Measurements from ENCODE around the gene SLC6A12. TPM values are rescaled to one million over a fixed set of nuclear protein-coding genes. Genes with fewer than 3 reads are reported as not detected.

SLC6A12 gene
- total and polyA plus RNA-seq, 4 experiments from 2014 or later = 0.33 to 0.49 TPM; not detected in 2

DNA sequence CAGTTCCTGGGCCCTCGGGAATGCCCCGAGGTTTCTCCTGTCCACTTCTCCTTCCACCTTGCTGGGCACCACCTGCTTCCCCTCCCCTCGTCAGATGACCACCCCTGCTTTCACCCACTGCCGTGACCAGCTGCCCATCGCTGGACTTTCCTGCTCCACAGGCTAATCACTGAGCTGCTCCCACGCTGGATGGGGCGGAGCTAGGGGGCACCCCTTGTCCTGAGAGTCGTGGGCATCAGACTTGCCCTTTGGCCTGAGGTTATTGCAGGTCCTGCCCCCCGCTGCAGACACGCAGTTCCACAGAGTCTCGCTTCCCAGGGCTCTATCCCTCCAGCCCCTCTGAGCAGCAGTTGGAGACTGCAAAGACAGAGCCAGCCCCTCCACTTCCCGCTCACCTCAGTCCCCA is 427 bp downstream of the SLC6A12 start:
- H3K36me3 Mint-ChIP-seq = no peaks in the 10 kb centered on the region
- ChIA-PET CTCF (ENCODE audit: partially characterized antibody) (no interaction called here), POLR2A (ENCODE audit: partially characterized antibody) (no interaction called here)
- H3K9me3 Mint-ChIP-seq = peaks cover 0 to 1% (median 0%) of the 10 kb centered on the region in 8 donors
- H3K4me1 Mint-ChIP-seq = no peaks in the 10 kb centered on the region
- H3K4me3 ChIP-seq (ENCODE audit: low read length in 2 of 2) = no peak overlapping the region
- H3K9me3 ChIP-seq (ENCODE audit: control insufficient read depth in 1 of 2, low read length in 2 of 2) = no peaks in the 10 kb centered on the region
- no peaks in the 10 kb centered on the region for H3K27me3 ChIP-seq (ENCODE audit: insufficient read depth, low read length)
- H3K4me1 ChIP-seq (ENCODE audit: insufficient read depth, low read length) = no peaks in the 10 kb centered on the region
- no peak overlapping the region for H3K27ac Mint-ChIP-seq
- DNase-seq = no peak
- intact Hi-C loops (cut with micrococcal nuclease) = no loop called here
- no peak overlapping the region for H3K27ac ChIP-seq (ENCODE audit: low read depth, low read length)
- no peak overlapping the region for H3K4me3 Mint-ChIP-seq
- no peaks in the 10 kb centered on the region for H3K36me3 ChIP-seq (ENCODE audit: insufficient read depth, low read length)
- peaks cover 37 to 51% of the 10 kb centered on the region in 2 donors for H3K27me3 Mint-ChIP-seq

DNA sequence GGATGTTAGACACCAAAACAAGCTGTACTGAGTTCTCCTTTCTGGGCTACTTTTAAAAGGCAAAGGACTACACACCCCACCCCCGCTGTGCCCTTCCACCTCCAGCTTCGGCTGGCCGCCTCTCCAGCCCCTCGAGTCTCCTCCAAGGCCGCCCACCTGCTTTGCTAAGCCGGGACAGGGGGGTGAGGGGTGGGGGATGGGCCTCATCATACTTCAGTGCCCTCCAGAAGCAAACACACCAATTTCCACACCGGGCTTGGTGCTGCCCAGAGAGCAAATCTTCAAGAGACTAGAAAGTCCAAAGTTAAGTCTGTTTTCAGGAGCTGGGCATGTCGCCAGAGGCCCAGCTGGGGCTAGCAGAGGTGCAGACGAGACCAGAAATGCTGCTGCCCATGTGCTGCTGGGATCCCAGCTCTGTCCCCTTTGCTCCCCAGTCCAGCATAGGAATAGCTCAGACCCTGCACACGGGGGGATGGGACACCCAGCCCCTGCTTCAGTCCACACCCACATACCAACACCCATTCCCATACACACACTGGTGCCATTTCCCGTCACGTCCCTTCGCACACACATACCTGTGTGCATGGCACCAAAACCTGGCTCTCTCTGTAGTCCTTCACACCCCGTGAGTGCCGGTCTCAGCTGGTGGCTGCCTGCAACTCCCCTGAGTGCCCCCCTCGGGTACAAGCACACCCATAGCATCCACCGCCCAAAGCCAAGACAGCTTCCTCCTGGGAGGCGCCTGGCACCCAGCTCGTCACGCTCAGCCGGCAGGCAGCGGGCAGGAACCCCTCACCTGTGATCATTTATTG is 1.0 kb downstream of the SLC6A12 start:
- ChIA-PET CTCF (ENCODE audit: partially characterized antibody) (no interaction called here), POLR2A (ENCODE audit: partially characterized antibody) (no interaction called here)
- DNase-seq = no peak
- Mint-ChIP-seq H3K27ac (no peak overlapping the region), H3K9me3 (peaks cover 0 to 1% (median 0%) of the 10 kb centered on the region in 8 donors), H3K4me3 (no peak overlapping the region), H3K4me1 (no peaks in the 10 kb centered on the region), H3K27me3 (peaks cover 37 to 56% of the 10 kb centered on the region in 2 donors), H3K36me3 (no peaks in the 10 kb centered on the region)
- Histone ChIP-seq H3K9me3 (ENCODE audit: control insufficient read depth in 1 of 2, low read length in 2 of 2) (no peaks in the 10 kb centered on the region), H3K4me3 (ENCODE audit: low read length in 2 of 2) (no peak overlapping the region), H3K36me3 (ENCODE audit: insufficient read depth, low read length) (no peaks in the 10 kb centered on the region), H3K4me1 (ENCODE audit: insufficient read depth, low read length) (no peaks in the 10 kb centered on the region), H3K27me3 (ENCODE audit: insufficient read depth, low read length) (no peaks in the 10 kb centered on the region), H3K27ac (ENCODE audit: low read depth, low read length) (no peak overlapping the region)
- intact Hi-C loops (cut with micrococcal nuclease) = no loop called here

DNA sequence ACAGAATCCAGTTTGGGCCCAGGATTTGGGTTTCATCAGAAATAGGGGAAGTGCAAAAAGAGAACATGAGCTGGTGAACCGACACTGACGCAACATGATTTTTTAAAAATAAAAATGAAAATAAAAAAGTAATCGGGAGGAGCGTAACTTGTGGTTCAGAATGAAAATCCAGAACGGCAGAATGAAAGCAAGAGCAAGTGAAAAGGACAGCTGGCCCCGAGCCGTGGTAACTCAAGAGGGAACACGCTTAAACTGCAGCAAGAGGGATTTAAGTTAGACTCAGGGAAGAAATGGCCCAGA is 1.6 kb downstream of the SLC6A12 start:
- intact Hi-C loops (cut with micrococcal nuclease) = no loop called here
- H3K4me1 ChIP-seq (ENCODE audit: insufficient read depth, low read length) = no peaks in the 10 kb centered on the region
- Mint-ChIP-seq H3K4me1 (no peaks in the 10 kb centered on the region), H3K27me3 (peaks cover 36 to 56% of the 10 kb centered on the region in 2 donors), H3K9me3 (peaks cover 0 to 1% (median 0%) of the 10 kb centered on the region in 8 donors), H3K27ac (no peak overlapping the region), H3K4me3 (no peak overlapping the region), H3K36me3 (no peaks in the 10 kb centered on the region)
- H3K27me3 ChIP-seq (ENCODE audit: insufficient read depth, low read length) = no peaks in the 10 kb centered on the region
- H3K36me3 ChIP-seq (ENCODE audit: insufficient read depth, low read length) = no peaks in the 10 kb centered on the region
- no peaks in the 10 kb centered on the region for H3K9me3 ChIP-seq (ENCODE audit: control insufficient read depth in 1 of 2, low read length in 2 of 2)
- no peak overlapping the region for H3K27ac ChIP-seq (ENCODE audit: low read depth, low read length)
- no peak for DNase-seq
- POLR2A ChIA-PET (ENCODE audit: partially characterized antibody) = no interaction called here
- CTCF ChIA-PET (ENCODE audit: partially characterized antibody) = interaction anchor here (0.7 kb wide), 1 partner anchor 9 kb away, joined by 3 read pairs; no protein-coding TSS in a partner anchor
- no peak overlapping the region for H3K4me3 ChIP-seq (ENCODE audit: low read length in 2 of 2)

DNA sequence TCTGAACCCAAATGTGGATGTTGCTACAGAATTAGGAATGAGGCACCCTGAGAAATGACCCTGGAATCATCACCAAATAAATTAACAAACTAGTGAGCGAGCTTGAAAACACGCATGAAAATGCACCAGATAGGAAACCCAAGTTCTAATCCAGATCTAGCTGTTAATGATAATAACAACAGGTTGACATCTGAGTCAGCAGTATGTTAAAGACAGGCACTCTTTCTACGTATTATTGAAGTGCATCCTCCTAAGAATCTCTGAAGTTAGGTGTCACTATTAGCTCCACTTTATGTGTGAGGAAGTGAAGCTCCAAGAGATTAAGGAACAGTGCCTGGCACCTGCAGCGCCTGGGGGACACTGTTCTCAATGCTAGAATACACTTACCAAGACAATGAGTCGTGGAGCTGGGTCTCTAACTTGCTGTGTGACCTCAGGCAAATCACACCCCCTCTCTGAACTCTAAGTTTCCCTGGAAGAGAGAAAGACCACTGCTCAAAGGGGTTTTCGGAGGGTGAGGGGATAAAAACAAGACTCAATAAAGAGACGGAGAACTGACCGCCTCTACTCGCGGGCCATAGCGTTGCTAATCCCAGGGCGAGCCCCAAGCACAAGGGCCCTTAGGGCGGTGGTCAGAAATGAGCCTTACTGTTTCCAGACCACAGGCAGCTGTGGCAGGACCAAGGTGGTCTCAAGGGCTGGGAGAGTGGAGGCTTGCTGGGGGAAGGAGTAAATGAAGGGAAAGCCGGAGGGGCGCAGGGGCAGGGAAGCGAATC is 2.1 kb downstream of the SLC6A12 start:
- Mint-ChIP-seq H3K27me3 (peaks cover 32 to 58% of the 10 kb centered on the region in 2 donors), H3K4me3 (peak overlapping the region in 1 of 8 donors; percentile 27), H3K27ac (no peak overlapping the region), H3K9me3 (peaks cover 0 to 1% (median 0%) of the 10 kb centered on the region in 8 donors), H3K4me1 (no peaks in the 10 kb centered on the region), H3K36me3 (no peaks in the 10 kb centered on the region)
- Histone ChIP-seq H3K27me3 (ENCODE audit: insufficient read depth, low read length) (no peaks in the 10 kb centered on the region), H3K27ac (ENCODE audit: low read depth, low read length) (no peak overlapping the region), H3K9me3 (ENCODE audit: control insufficient read depth in 1 of 2, low read length in 2 of 2) (no peaks in the 10 kb centered on the region), H3K36me3 (ENCODE audit: insufficient read depth, low read length) (no peaks in the 10 kb centered on the region), H3K4me3 (ENCODE audit: low read length in 2 of 2) (no peak overlapping the region), H3K4me1 (ENCODE audit: insufficient read depth, low read length) (no peaks in the 10 kb centered on the region)
- ChIA-PET POLR2A (ENCODE audit: partially characterized antibody) (no interaction called here), CTCF (ENCODE audit: partially characterized antibody) (interaction anchor here (0.7 kb wide), 1 partner anchor 10 kb away, joined by 3 read pairs; no protein-coding TSS in a partner anchor)
- intact Hi-C loops (cut with micrococcal nuclease) = no loop called here
- DNase-seq = no peak

DNA sequence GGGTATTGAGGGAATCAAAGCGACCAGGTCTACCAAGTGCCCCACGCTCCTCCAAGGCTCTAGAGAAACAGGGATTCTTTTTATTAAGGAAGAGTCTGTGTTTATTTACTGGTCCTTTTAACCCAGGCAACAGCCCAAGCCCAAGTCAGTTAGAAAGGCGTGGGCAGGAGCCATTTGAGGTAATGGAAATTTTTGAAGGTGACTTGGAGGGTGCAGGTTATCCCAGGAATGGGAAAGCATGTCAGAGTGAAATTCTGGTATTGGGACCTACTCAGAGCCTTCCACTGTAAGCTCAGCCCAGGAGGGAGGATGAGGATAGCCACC is 2.9 kb downstream of the SLC6A12 start:
- ChIA-PET POLR2A (ENCODE audit: partially characterized antibody) (no interaction called here), CTCF (ENCODE audit: partially characterized antibody) (no interaction called here)
- Mint-ChIP-seq H3K36me3 (no peaks in the 10 kb centered on the region), H3K27ac (no peak overlapping the region), H3K9me3 (peaks cover 0 to 1% (median 0%) of the 10 kb centered on the region in 8 donors), H3K4me3 (no peak overlapping the region), H3K27me3 (peaks cover 38 to 59% of the 10 kb centered on the region in 2 donors), H3K4me1 (no peaks in the 10 kb centered on the region)
- no peak overlapping the region for H3K27ac ChIP-seq (ENCODE audit: low read depth, low read length)
- DNase-seq = no peak
- H3K36me3 ChIP-seq (ENCODE audit: insufficient read depth, low read length) = no peaks in the 10 kb centered on the region
- no peaks in the 10 kb centered on the region for H3K27me3 ChIP-seq (ENCODE audit: insufficient read depth, low read length)
- no peaks in the 10 kb centered on the region for H3K4me1 ChIP-seq (ENCODE audit: insufficient read depth, low read length)
- H3K4me3 ChIP-seq (ENCODE audit: low read length in 2 of 2) = no peak overlapping the region
- intact Hi-C loops (cut with micrococcal nuclease) = no loop called here
- no peaks in the 10 kb centered on the region for H3K9me3 ChIP-seq (ENCODE audit: control insufficient read depth in 1 of 2, low read length in 2 of 2)

DNA sequence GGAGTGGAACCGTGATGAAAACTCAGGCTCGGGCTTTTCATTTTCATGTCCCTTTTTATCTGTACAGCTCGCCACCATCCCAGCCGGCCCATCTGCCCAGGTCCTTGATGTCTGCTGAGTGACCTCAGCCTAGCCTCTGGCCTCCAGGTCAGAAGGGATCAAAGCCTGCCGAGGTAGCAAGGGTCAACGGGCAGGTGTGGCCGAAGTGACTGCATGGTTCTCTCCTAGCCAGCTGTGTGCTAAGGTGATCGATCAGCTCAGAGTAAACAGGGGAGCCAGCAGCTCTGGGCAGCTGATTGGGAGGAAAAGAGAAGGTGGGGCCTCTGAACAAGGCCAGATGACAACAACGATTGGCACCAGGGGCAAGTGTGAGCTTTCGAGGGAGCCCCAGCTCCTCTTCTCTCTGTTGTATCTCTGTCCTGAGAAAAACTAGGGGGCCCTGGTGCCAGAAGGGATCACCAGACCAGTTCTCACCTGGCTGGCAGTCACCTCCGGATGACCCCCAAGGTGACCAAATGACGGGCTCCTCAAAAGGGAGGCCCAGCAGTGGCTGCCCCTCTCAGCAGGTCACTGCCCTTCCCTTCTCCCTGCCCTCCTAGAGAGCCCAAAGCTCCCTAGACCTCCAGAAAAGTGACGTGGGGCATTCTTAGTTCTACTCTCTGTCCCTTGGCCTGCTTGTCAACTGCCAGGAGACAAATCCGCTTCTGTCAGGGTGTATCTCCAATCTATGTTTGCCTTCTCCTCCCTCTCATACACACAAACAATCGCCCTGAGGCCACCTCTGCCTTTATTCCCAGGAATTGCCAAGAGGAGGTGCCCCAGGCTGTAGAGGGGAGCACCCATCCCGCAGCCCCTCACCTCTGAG is 3.4 kb downstream of the SLC6A12 start:
- Mint-ChIP-seq H3K36me3 (no peaks in the 10 kb centered on the region), H3K4me3 (no peak overlapping the region), H3K4me1 (no peaks in the 10 kb centered on the region), H3K9me3 (peaks cover 0 to 1% (median 0%) of the 10 kb centered on the region in 8 donors), H3K27me3 (peaks cover 43 to 64% of the 10 kb centered on the region in 2 donors), H3K27ac (peak overlapping the region in 1 of 7 donors; percentile 71)
- ChIA-PET CTCF (ENCODE audit: partially characterized antibody) (no interaction called here), POLR2A (ENCODE audit: partially characterized antibody) (no interaction called here)
- no peak for DNase-seq
- Histone ChIP-seq H3K27ac (ENCODE audit: low read depth, low read length) (no peak overlapping the region), H3K9me3 (ENCODE audit: control insufficient read depth in 1 of 2, low read length in 2 of 2) (no peaks in the 10 kb centered on the region), H3K4me3 (ENCODE audit: low read length in 2 of 2) (no peak overlapping the region), H3K4me1 (ENCODE audit: insufficient read depth, low read length) (no peaks in the 10 kb centered on the region), H3K36me3 (ENCODE audit: insufficient read depth, low read length) (no peaks in the 10 kb centered on the region), H3K27me3 (ENCODE audit: insufficient read depth, low read length) (no peaks in the 10 kb centered on the region)
- intact Hi-C loops (cut with micrococcal nuclease) = no loop called here

DNA sequence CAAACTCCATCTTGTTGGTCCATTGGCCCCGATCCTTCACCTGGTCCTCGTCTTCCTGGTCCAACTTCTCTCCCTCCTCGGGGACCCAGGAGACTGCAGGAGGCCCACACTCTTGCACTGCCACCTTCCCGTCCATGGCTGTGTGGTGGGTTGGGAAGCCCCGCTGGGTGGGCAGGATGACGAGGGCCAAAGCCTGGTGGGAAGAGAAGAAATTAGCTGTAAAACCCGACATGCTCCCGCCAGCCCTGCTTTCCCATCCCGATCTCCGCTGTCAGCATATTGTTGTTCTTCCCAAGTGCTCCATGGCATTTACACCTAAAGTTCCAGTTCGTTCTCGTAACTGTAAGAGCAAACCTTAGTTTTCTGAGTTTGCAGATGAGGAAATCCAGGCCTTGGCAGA is 4.1 kb downstream of the SLC6A12 start:
- Histone ChIP-seq H3K4me1 (ENCODE audit: insufficient read depth, low read length) (no peaks in the 10 kb centered on the region), H3K9me3 (ENCODE audit: control insufficient read depth in 1 of 2, low read length in 2 of 2) (no peaks in the 10 kb centered on the region), H3K27me3 (ENCODE audit: insufficient read depth, low read length) (no peaks in the 10 kb centered on the region), H3K27ac (ENCODE audit: low read depth, low read length) (no peak overlapping the region), H3K4me3 (ENCODE audit: low read length in 2 of 2) (no peak overlapping the region), H3K36me3 (ENCODE audit: insufficient read depth, low read length) (no peaks in the 10 kb centered on the region)
- no peak overlapping the region for H3K4me3 Mint-ChIP-seq
- ChIA-PET CTCF (ENCODE audit: partially characterized antibody) (no interaction called here), POLR2A (ENCODE audit: partially characterized antibody) (no interaction called here)
- H3K27me3 Mint-ChIP-seq = peaks cover 43 to 66% of the 10 kb centered on the region in 2 donors
- H3K9me3 Mint-ChIP-seq = peaks cover 0 to 1% (median 0%) of the 10 kb centered on the region in 8 donors
- H3K27ac Mint-ChIP-seq = no peak overlapping the region
- intact Hi-C loops (cut with micrococcal nuclease) = no loop called here
- DNase-seq = no peak
- H3K4me1 Mint-ChIP-seq = no peaks in the 10 kb centered on the region
- no peaks in the 10 kb centered on the region for H3K36me3 Mint-ChIP-seq

All from CD4-positive, alpha-beta memory T cell (primary cell).